DOHH2 (cell line): Measurements from ENCODE around the gene NOL4L.

Experiments used
- H3F3A ChIP-seq: fragments of 200-600 bp; sonication (generic), shearing (Covaris generic); 2 replicates; pipeline ENCODE4 v1.6.0; 2016; ENCODE audit warnings: antibody characterized with exemption, mild to moderate bottlenecking; ENCODE audit not compliant: control insufficient read depth, insufficient read depth
- H3K27ac ChIP-seq: fragments of 200-600 bp; sonication (generic); 2 replicates; pipeline ENCODE4 v1.5.1; 2014; ENCODE audit warnings: low read depth, mild to moderate bottlenecking, low read length, moderate library complexity
- H3K27me3 ChIP-seq: fragments of 200-600 bp; sonication (generic); 2 replicates; pipeline ENCODE4 v1.6.1; 2014; ENCODE audit warnings: mild to moderate bottlenecking, low read length, mixed read lengths; ENCODE audit not compliant: control insufficient read depth
- H3K36me3 ChIP-seq: fragments of 200-600 bp; sonication (generic); 2 replicates; pipeline ENCODE4 v1.6.1; 2014; ENCODE audit warnings: mild to moderate bottlenecking, low read length, moderate library complexity, mixed read lengths; ENCODE audit not compliant: control insufficient read depth
- H3K4me1 ChIP-seq: fragments of 200-600 bp; sonication (generic); 2 replicates; pipeline ENCODE4 v1.6.1; 2014; ENCODE audit warnings: mild to moderate bottlenecking, low read length, mixed read lengths; ENCODE audit not compliant: control insufficient read depth
- H3K4me2 ChIP-seq: fragments of 200-600 bp; sonication (generic); 2 replicates; pipeline ENCODE4 v1.6.0; 2014; ENCODE audit warnings: mild to moderate bottlenecking, low read length, moderate library complexity
- H3K4me3 ChIP-seq: fragments of 200-600 bp; sonication (generic); 2 replicates; pipeline ENCODE4 v1.5.1; 2014; ENCODE audit warnings: mild to moderate bottlenecking, low read length, mixed read lengths
- H3K79me2 ChIP-seq: fragments of 200-600 bp; sonication (generic); 2 replicates; pipeline ENCODE4 v1.6.1; 2014; ENCODE audit warnings: mild to moderate bottlenecking, low read length, mixed read lengths; ENCODE audit not compliant: control insufficient read depth
- H3K9me2 ChIP-seq: fragments of 200-600 bp; sonication (generic); replicated peaks from 2 replicates; pipeline ENCODE4 v1.6.1; 2014; ENCODE audit warnings: mild to moderate bottlenecking, low read length, mixed read lengths; ENCODE audit not compliant: control insufficient read depth
- H3K9me3 ChIP-seq: fragments of 200-600 bp; sonication (generic); 2 replicates; pipeline ENCODE4 v1.6.1; 2014; ENCODE audit warnings: antibody characterized with exemption, low read length, mixed read lengths; ENCODE audit not compliant: control insufficient read depth, insufficient read depth
- H4K20me1 ChIP-seq: fragments of 200-600 bp; sonication (generic); 2 replicates; pipeline ENCODE4 v1.6.0; 2014; ENCODE audit warnings: low read depth, mild to moderate bottlenecking, antibody characterized with exemption, low read length, moderate library complexity; ENCODE audit not compliant: control insufficient read depth, insufficient read depth
- CTCF ChIP-seq: fragments of 200-600 bp; sonication (generic); IDR thresholded peaks from one replicate; pipeline ENCODE4 v1.5.1; 2014; ENCODE audit warnings: antibody characterized with exemption, mild to moderate bottlenecking, low read depth, low read length; ENCODE audit not compliant: poor library complexity, severe bottlenecking
- EZH2phosphoT487 ChIP-seq: fragments of 200-600 bp; sonication (generic); IDR thresholded peaks from 2 replicates; pipeline ENCODE4 v1.6.1; 2017; ENCODE audit warnings: borderline replicate concordance, mild to moderate bottlenecking, antibody characterized with exemption, low read length, moderate library complexity, mixed read lengths

NOL4L gene

GRCh38 chr20:32606790-32607189 lies 21.7 kb upstream of the NOL4L start:
- no peaks in the 10 kb centered on the region for H3K79me2 ChIP-seq
- no peaks in the 10 kb centered on the region for H4K20me1 ChIP-seq
- H3K36me3 ChIP-seq, result no peaks in the 10 kb centered on the region
- no peak overlapping the region for H3K4me3 ChIP-seq
- peaks cover 20% of the 10 kb centered on the region for H3K4me1 ChIP-seq
- TF ChIP-seq EZH2phosphoT487, result no peak
- no peak for TF ChIP-seq CTCF
- H3F3A ChIP-seq, result no peaks in the 10 kb centered on the region
- no peak overlapping the region for H3K27ac ChIP-seq
- H3K27me3 ChIP-seq, result peaks cover 4% of the 10 kb centered on the region; the same call in 1 of the 2 replicates
- H3K4me2 ChIP-seq, result no peak overlapping the region
- H3K9me3 ChIP-seq, result no peaks in the 10 kb centered on the region
- no peaks in the 10 kb centered on the region for H3K9me2 ChIP-seq

GRCh38 chr20:32606107-32606506 lies 21.0 kb upstream of the NOL4L start:
- Histone ChIP-seq H3F3A (no peaks in the 10 kb centered on the region), H3K27me3 (peaks cover 4% of the 10 kb centered on the region; the same call in 1 of the 2 replicates), H3K4me2 (no peak overlapping the region), H3K27ac (no peak overlapping the region), H3K79me2 (no peaks in the 10 kb centered on the region), H3K4me1 (peaks cover 20% of the 10 kb centered on the region), H4K20me1 (no peaks in the 10 kb centered on the region), H3K4me3 (no peak overlapping the region), H3K9me2 (no peaks in the 10 kb centered on the region), H3K9me3 (no peaks in the 10 kb centered on the region), H3K36me3 (no peaks in the 10 kb centered on the region)
- TF ChIP-seq CTCF, result no peak
- no peak for TF ChIP-seq EZH2phosphoT487

GRCh38 chr20:32605167-32605656 lies 20.1 kb upstream of the NOL4L start:
- peaks cover 20% of the 10 kb centered on the region for H3K4me1 ChIP-seq
- no peak overlapping the region for H3K27ac ChIP-seq

More at GRCh38 chr20:32605167-32605656, 20.1 kb upstream of the NOL4L start:
- peaks cover 4% of the 10 kb centered on the region; the same call in 1 of the 2 replicates for H3K27me3 ChIP-seq
- H4K20me1 ChIP-seq, result no peaks in the 10 kb centered on the region
- no peaks in the 10 kb centered on the region for H3K9me3 ChIP-seq
- H3K9me2 ChIP-seq, result no peaks in the 10 kb centered on the region
- H3K36me3 ChIP-seq, result no peaks in the 10 kb centered on the region
- H3K4me3 ChIP-seq, result no peak overlapping the region
- H3K4me2 ChIP-seq, result no peak overlapping the region
- no peaks in the 10 kb centered on the region for H3F3A ChIP-seq
- TF ChIP-seq EZH2phosphoT487 (no peak), CTCF (no peak)
- no peaks in the 10 kb centered on the region for H3K79me2 ChIP-seq
